H1 (cell line): ENCODE measurements around the gene ARHGAP1. TPM values are rescaled to one million over a fixed set of nuclear protein-coding genes. Genes with fewer than 3 reads are reported as not detected.

Source experiments
- CTCF ChIA-PET: fragments of 300-600 bp; sonication (Branson Sonifier 250); formaldehyde crosslinking; loops from one replicate; lab custom pipeline; 2021; ENCODE audit not compliant: partially characterized antibody; lab: Charles Lee
- POLR2A ChIA-PET: fragments of 300-600 bp; sonication (Branson Sonifier 250); formaldehyde crosslinking; loops from one replicate; lab custom pipeline; 2021; ENCODE audit warnings: inconsistent platforms; ENCODE audit not compliant: partially characterized antibody; lab: Charles Lee
- DNase-seq, 2 experiments: peaks; one replicate each; pipeline versions ENCODE4 v3.0.0 to v3.0.0-alpha.2; 2010 to 2022; ENCODE audit warnings: low spot score in 2 of 2, low read depth in 1 of 2, mixed read lengths in 1 of 2
- FAIRE-seq: peaks from 2 replicates; lab custom pipeline; 2011; peaks lifted over from hg19 to GRCh38; lab: Jason Lieb, UNC
- H2AFZ ChIP-seq: 2 replicates; pipeline ENCODE4 v1.8.1; 2012; ENCODE audit warnings: low read length, inconsistent platforms
- H2AK5ac ChIP-seq: 2 replicates; pipeline ENCODE4 v1.6.1; 2013; ENCODE audit warnings: low read depth, low read length
- H2BK120ac ChIP-seq: replicated peaks from 2 replicates; pipeline ENCODE3; 2013; ENCODE audit warnings: low read depth, low read length, inconsistent platforms
- H2BK12ac ChIP-seq: 2 replicates; pipeline ENCODE4 v1.6.1; 2013; ENCODE audit warnings: low read depth, low read length
- H2BK15ac ChIP-seq: 2 replicates; pipeline ENCODE4 v1.6.1; 2013; ENCODE audit warnings: low read length
- H2BK20ac ChIP-seq: 2 replicates; pipeline ENCODE4 v1.6.1; 2013; ENCODE audit warnings: low read length
- H2BK5ac ChIP-seq: 2 replicates; pipeline ENCODE4 v1.6.1; 2013; ENCODE audit warnings: low read depth, low read length
- H3K14ac ChIP-seq: 2 replicates; pipeline ENCODE4 v1.6.1; 2013; ENCODE audit warnings: inconsistent platforms; ENCODE audit not compliant: insufficient read length
- H3K18ac ChIP-seq: 2 replicates; pipeline ENCODE4 v1.6.1; 2013; ENCODE audit warnings: low read length; ENCODE audit errors: extremely low read depth
- H3K23ac ChIP-seq: 2 replicates; pipeline ENCODE4 v1.6.1; 2013; ENCODE audit warnings: inconsistent platforms; ENCODE audit not compliant: insufficient read length
- H3K23me2 ChIP-seq: 2 replicates; pipeline ENCODE4 v1.6.1; 2013; ENCODE audit warnings: low read depth, low read length
- H3K27ac ChIP-seq: 2 replicates; pipeline ENCODE4 v1.6.1; 2011; ENCODE audit warnings: low read depth, low read length, inconsistent platforms
- H3K27me3 ChIP-seq, 4 experiments: replicated peaks in 1 of 4; 1 replicate in 1 of 4; 2 replicates in 3 of 4; pipeline versions ENCODE4 v1.6.1 to v1.8.1; 2011 to 2013; ENCODE audit warnings: low read length in 3 of 4, mild to moderate bottlenecking in 3 of 4, inconsistent platforms in 2 of 4, mixed read lengths in 2 of 4, moderate library complexity in 1 of 4; ENCODE audit not compliant: control insufficient read depth in 3 of 4, insufficient read depth in 3 of 4; ENCODE audit errors: extremely low read depth in 1 of 4
- H3K36me3 ChIP-seq, 4 experiments: 2 replicates each; pipeline versions ENCODE4 v1.6.1 to v1.8.1; 2011 to 2013; ENCODE audit warnings: mild to moderate bottlenecking in 4 of 4, low read length in 3 of 4, moderate library complexity in 2 of 4, control low read depth in 1 of 4, inconsistent platforms in 1 of 4; ENCODE audit not compliant: insufficient read depth in 4 of 4, control insufficient read depth in 2 of 4
- H3K4ac ChIP-seq: replicated peaks from 2 replicates; pipeline ENCODE3; 2013; ENCODE audit warnings: low read length, low read depth, mixed read lengths, inconsistent platforms; ENCODE audit not compliant: insufficient read length
- H3K4me1 ChIP-seq, 4 experiments: replicated peaks in 1 of 4; 1 replicate in 1 of 4; 2 replicates in 3 of 4; pipeline versions ENCODE4 v1.6.1 to v1.8.1; 2011 to 2013; ENCODE audit warnings: low read length in 3 of 4, inconsistent platforms in 2 of 4, mixed read lengths in 1 of 4; ENCODE audit not compliant: insufficient read depth in 4 of 4, control insufficient read depth in 3 of 4
- H3K4me2 ChIP-seq, 2 experiments: 2 replicates each; pipeline versions ENCODE4 v1.6.1 to v1.8.1; 2011 to 2013; ENCODE audit warnings: low read depth in 2 of 2, low read length in 2 of 2, control low read depth in 1 of 2, inconsistent platforms in 1 of 2, mild to moderate bottlenecking in 1 of 2; ENCODE audit not compliant: insufficient read depth in 1 of 2
- H3K4me3 ChIP-seq, 4 experiments: fragments of 200-600, 300-600 bp in 1 of 4; sonication (generic), shearing (Covaris generic), sonication (Bioruptor Twin) in 1 of 4; 2 replicates each; pipeline versions ENCODE4 v1.5.1 to v1.8.1; 2011 to 2016; ENCODE audit warnings: low read length in 4 of 4, low read depth in 3 of 4, control low read depth in 2 of 4, inconsistent platforms in 2 of 4, mild to moderate bottlenecking in 2 of 4, mixed read lengths in 1 of 4, moderate library complexity in 1 of 4; ENCODE audit not compliant: insufficient read depth in 2 of 4; ENCODE audit errors: extremely low read depth in 1 of 4
- H3K56ac ChIP-seq: replicated peaks from 2 replicates; pipeline ENCODE3; 2013; ENCODE audit warnings: low read depth, mild to moderate bottlenecking, mixed read lengths, low read length, inconsistent platforms; ENCODE audit not compliant: insufficient read length
- H3K79me1 ChIP-seq: 2 replicates; pipeline ENCODE4 v1.6.1; 2013; ENCODE audit warnings: low read depth, low read length, control low read depth
- H3K79me2 ChIP-seq, 2 experiments: 2 replicates each; pipeline versions ENCODE4 v1.6.1 to v1.8.1; 2012 to 2013; ENCODE audit warnings: low read length in 2 of 2, mild to moderate bottlenecking in 2 of 2, inconsistent platforms in 1 of 2; ENCODE audit not compliant: insufficient read depth in 2 of 2, control insufficient read depth in 1 of 2
- H3K9ac ChIP-seq, 4 experiments: replicated peaks in 1 of 4; 1 replicate in 1 of 4; 2 replicates in 3 of 4; pipeline versions ENCODE4 v1.6.1 to v1.8.1; 2011 to 2013; ENCODE audit warnings: low read depth in 3 of 4, low read length in 3 of 4, control low read depth in 2 of 4, mild to moderate bottlenecking in 2 of 4, moderate library complexity in 2 of 4, inconsistent platforms in 1 of 4; ENCODE audit errors: extremely low read depth in 1 of 4
- H3K9me3 ChIP-seq, 2 experiments: 2 replicates each; pipeline versions ENCODE4 v1.6.1 to v1.8.1; 2012 to 2013; ENCODE audit warnings: mild to moderate bottlenecking in 2 of 2, moderate library complexity in 2 of 2, control low read depth in 1 of 2, inconsistent platforms in 1 of 2, low read depth in 1 of 2, low read length in 1 of 2, mixed read lengths in 1 of 2; ENCODE audit not compliant: insufficient read depth in 2 of 2
- H4K20me1 ChIP-seq, 2 experiments: replicated peaks in 1 of 2; 2 replicates each; pipeline versions ENCODE3 to v1.8.1; 2011 to 2013; ENCODE audit warnings: inconsistent platforms in 2 of 2, low read length in 2 of 2, mild to moderate bottlenecking in 1 of 2; ENCODE audit not compliant: insufficient read depth in 2 of 2, control insufficient read depth in 1 of 2
- H4K5ac ChIP-seq: 2 replicates; pipeline ENCODE4 v1.6.1; 2013; ENCODE audit warnings: low read length, low read depth, mixed read lengths, inconsistent platforms; ENCODE audit not compliant: insufficient read length
- H4K8ac ChIP-seq: 2 replicates; pipeline ENCODE4 v1.8.0; 2013; ENCODE audit warnings: mild to moderate bottlenecking, moderate library complexity, low read length, inconsistent platforms; ENCODE audit not compliant: insufficient read depth; ENCODE audit errors: extremely low read depth
- H4K91ac ChIP-seq: replicated peaks from 2 replicates; pipeline ENCODE3; 2013; ENCODE audit warnings: low read length, mixed read lengths, inconsistent platforms; ENCODE audit not compliant: insufficient read length
- EP300 ChIP-seq, 2 experiments: IDR thresholded peaks; 1 replicate in 1 of 2; 2 replicates in 1 of 2; pipeline ENCODE4 v1.6.1; 2011 to 2012; ENCODE audit warnings: low read depth in 2 of 2, low read length in 2 of 2, mild to moderate bottlenecking in 2 of 2, borderline replicate concordance in 1 of 2, inconsistent platforms in 1 of 2, moderate library complexity in 1 of 2
- JUN ChIP-seq: IDR thresholded peaks from 2 replicates; pipeline ENCODE4 v1.6.1; 2011; ENCODE audit warnings: low read depth, mild to moderate bottlenecking, improper control_type of control experiment, low read length
- KDM4A ChIP-seq: IDR thresholded peaks from one replicate; pipeline ENCODE4 v1.7.1; 2012; ENCODE audit warnings: low read depth, mild to moderate bottlenecking, moderate library complexity, low read length, inconsistent platforms; ENCODE audit not compliant: severe bottlenecking
- MAX ChIP-seq: IDR thresholded peaks from 2 replicates; pipeline ENCODE4 v1.6.1; 2012; ENCODE audit warnings: inconsistent platforms
- RXRA ChIP-seq: IDR thresholded peaks from 2 replicates; pipeline ENCODE4 v1.6.1; 2011; ENCODE audit warnings: low read depth, mild to moderate bottlenecking, low read length, moderate library complexity; ENCODE audit not compliant: insufficient read depth
- SIRT6 ChIP-seq: IDR thresholded peaks from one replicate; pipeline ENCODE4 v1.7.1; 2012; ENCODE audit warnings: low read length, inconsistent platforms
- SP1 ChIP-seq: IDR thresholded peaks from 2 replicates; pipeline ENCODE4 v1.6.1; 2011; ENCODE audit warnings: low read depth, low read length
- WGBS, 2 experiments: shearing (Covaris generic) in 1 of 2; methylation state at CpG; one replicate each; pipeline versions ENCODE4 v1.1.6 to v1.1.7; 2013 to 2015; ENCODE audit warnings: low lambda C conversion rate in 2 of 2, mixed read lengths in 2 of 2, inconsistent platforms in 1 of 2, low coverage in 1 of 2, missing lambda C conversion rate in 1 of 2; ENCODE audit not compliant: insufficient replicate concordance in 2 of 2, insufficient coverage in 1 of 2, insufficient read length in 1 of 2; ENCODE audit errors: extremely low coverage in 1 of 2, missing lambda C conversion rate in 1 of 2; 5-methylcytosine and 5-hydroxymethylcytosine counted together
- long read RNA-seq, 2 experiments: library from RNA in 1 of 2; library from capped mRNA in 1 of 2; stranded (forward); transcript quantifications; one replicate each; pipeline ENCODE4 v2.0.0, GENCODE V29; 2021; ENCODE audit warnings: inconsistent platforms in 1 of 2
- polyA minus RNA-seq, 3 experiments: library from RNA; depleted of rRNA, polyadenylated mRNA; stranded (reverse); fragments of >200 nt; gene quantifications; 1 replicate in 2 of 3; 2 replicates in 1 of 3; pipeline ENCODE4 v1.2.3, GENCODE V29; 2011
- polyA plus RNA-seq, 7 experiments: library from polyadenylated mRNA; depleted of rRNA in 3 of 7; stranded (reverse) in 5 of 7; unstranded in 2 of 7; fragments of >200 nt in 5 of 7; fragments of 200-250 nt in 2 of 7; gene quantifications; 1 replicate in 5 of 7; 2 replicates in 1 of 7; 4 replicates in 1 of 7; pipeline versions ENCODE4 v1.2.1 to v1.2.3, GENCODE V29; 2011 to 2013; ENCODE audit warnings: missing spikeins in 2 of 7, mixed read lengths in 2 of 7
- total RNA-seq: library from RNA; stranded (reverse); fragmentation: NEBNext Ultra II Directional; extraction: Animal tissue kit (Norgen Biotek cat#: 25700); gene quantifications from 2 replicates; pipeline ENCODE4 v1.2.1, GENCODE V29; 2021

ARHGAP1 gene
- total RNA-seq = 58.8 and 63.3 TPM in 2 replicates
- polyA plus RNA-seq (2011; rRNA removed) = 28.6 and 42.8 TPM in 2 replicates
- polyA plus RNA-seq (2011; cell fraction: cytosol; rRNA removed) = 16.2 TPM
- polyA plus RNA-seq (2011; cell fraction: nucleus; rRNA removed) = 26.4 TPM
- polyA plus RNA-seq (2012, experiment 1 of 2) = 38.9 to 44.5 TPM (median 42.1 TPM) in 4 replicates
- polyA plus RNA-seq (2012, experiment 2 of 2) = 55.2 TPM
- 33.1 TPM for polyA plus RNA-seq (2013, experiment 1 of 2)
- polyA plus RNA-seq (2013, experiment 2 of 2) = 31.8 TPM
- 61.4 and 84.5 TPM in 2 replicates for polyA minus RNA-seq (2011; rRNA and poly(A)+ RNA removed)
- 34.3 TPM for polyA minus RNA-seq (2011; cell fraction: cytosol; rRNA and poly(A)+ RNA removed)
- 22.8 TPM for polyA minus RNA-seq (2011; cell fraction: nucleus; rRNA and poly(A)+ RNA removed)
- long read RNA-seq, experiment 1, transcript ARHGAP1-201 (13 exons, 3,375 nt) = major isoform, 5 of 26 reads
- long read RNA-seq, experiment 1, partial matches to known transcripts = 4 of 26 reads
- long read RNA-seq, experiment 1, other reads (novel, unspliced or antisense) = 17 of 26 reads
- long read RNA-seq, experiment 2, partial matches to known transcripts = 1 of 3 reads
- long read RNA-seq, experiment 2, other reads (novel, unspliced or antisense) = 1 of 3 reads

GRCh38 chr11:46700241-46701077 lies at the start of gene ARHGAP1, which contains the start of gene ZNF408:
TSS of gene ARHGAP1 (minus strand) at chr11:46700619. CDS start at chr11:46696107, 4,512 bp downstream.
TSS of gene ZNF408 (plus strand) at chr11:46701031. CDS start at chr11:46701048, 17 bp downstream.
- POLR2A ChIA-PET = interaction anchor here (0.7 to 5.2 kb wide), 18 partner anchors 11 to 1148 kb away, joined by 3 to 18 read pairs (median 3); partner anchors contain the start of genes CSTPP1, F2 and NUP160
- no peak within 1 kb of the TSS for H3K4ac ChIP-seq
- peak within 1 kb of the TSS; percentile 82; the same call in 1 of the 2 replicates for H2BK12ac ChIP-seq
- peak within 1 kb of the TSS; percentile 98 for H2BK5ac ChIP-seq
- peak within 1 kb of the TSS; percentile 59 to 100 (median 96) for H3K4me3 ChIP-seq
- H4K20me1 ChIP-seq = peaks cover 0 to 5% of the 10 kb centered on the region in 2 experiments
- H3K18ac ChIP-seq = peak within 1 kb of the TSS; percentile 92
- H3K56ac ChIP-seq = peak within 1 kb of the TSS; percentile 50
- H2AFZ ChIP-seq = peak within 1 kb of the TSS; percentile 100
- 1% methylated on average over 42 of the region's 44 CpGs; no CpG with 5 or more reads in 1 of the 2 experiments for WGBS, 2 experiments
- H3K14ac ChIP-seq = no peak within 1 kb of the TSS
- CTCF ChIA-PET = interaction anchor here (0.7 to 1.5 kb wide), 4 partner anchors 30 to 309 kb away, joined by 3 to 4 read pairs (median 3); partner anchors contain the start of gene CHRM4
- H3K9ac ChIP-seq = peak within 1 kb of the TSS; percentile 77 to 99 (median 95)
- peaks cover 3 to 16% of the 10 kb centered on the region in 2 experiments; a peak in 2 of 4 replicates for H3K79me2 ChIP-seq
- H3K27me3 ChIP-seq = no peaks in the 10 kb centered on the region
- H3K27ac ChIP-seq = peak within 1 kb of the TSS; percentile 98
- DNase-seq = peak; percentile 96 to 97
- H3K9me3 ChIP-seq = no peaks in the 10 kb centered on the region
- H2BK20ac ChIP-seq = peak within 1 kb of the TSS; percentile 28; the same call in 1 of the 2 replicates
- H3K23me2 ChIP-seq = peaks cover 9% of the 10 kb centered on the region; the same call in 1 of the 2 replicates
- H4K8ac ChIP-seq = peak within 1 kb of the TSS; percentile 99; the same call in 1 of the 2 replicates
- peak within 1 kb of the TSS; percentile 79 for H4K5ac ChIP-seq
- FAIRE-seq = peak; percentile 69
- peak within 1 kb of the TSS; percentile 88 for H4K91ac ChIP-seq
- H3K23ac ChIP-seq = no peak within 1 kb of the TSS
- no peaks in the 10 kb centered on the region; a peak in 4 of 7 replicates for H3K4me1 ChIP-seq
- peak within 1 kb of the TSS; percentile 34 for H2BK120ac ChIP-seq
- H3K4me2 ChIP-seq = peak within 1 kb of the TSS; percentile 51 to 89
- H2AK5ac ChIP-seq = no peak within 1 kb of the TSS
- peaks cover 16 to 33% (median 29%) of the 10 kb centered on the region in 4 experiments for H3K36me3 ChIP-seq
- H3K79me1 ChIP-seq = no peaks in the 10 kb centered on the region
- H2BK15ac ChIP-seq = no peak within 1 kb of the TSS
- no peak for TF ChIP-seq SIRT6
- no peak for TF ChIP-seq JUN
- TF ChIP-seq EP300 (IDR thresholded peaks at IDR 0.05; ENCODE audit: borderline replicate concordance in 1 of 2, low read depth in 2 of 2, low read length in 2 of 2) = peak in 1 of 2 experiments; percentile 27; a peak in 1 of 3 replicates
- TF ChIP-seq RXRA = no peak
- TF ChIP-seq MAX = peak; percentile 73
- peak; percentile 97 for TF ChIP-seq KDM4A
- no peak for TF ChIP-seq SP1
